ENCODE data around the gene TRIP10.

TRIP10 gene

DNA sequence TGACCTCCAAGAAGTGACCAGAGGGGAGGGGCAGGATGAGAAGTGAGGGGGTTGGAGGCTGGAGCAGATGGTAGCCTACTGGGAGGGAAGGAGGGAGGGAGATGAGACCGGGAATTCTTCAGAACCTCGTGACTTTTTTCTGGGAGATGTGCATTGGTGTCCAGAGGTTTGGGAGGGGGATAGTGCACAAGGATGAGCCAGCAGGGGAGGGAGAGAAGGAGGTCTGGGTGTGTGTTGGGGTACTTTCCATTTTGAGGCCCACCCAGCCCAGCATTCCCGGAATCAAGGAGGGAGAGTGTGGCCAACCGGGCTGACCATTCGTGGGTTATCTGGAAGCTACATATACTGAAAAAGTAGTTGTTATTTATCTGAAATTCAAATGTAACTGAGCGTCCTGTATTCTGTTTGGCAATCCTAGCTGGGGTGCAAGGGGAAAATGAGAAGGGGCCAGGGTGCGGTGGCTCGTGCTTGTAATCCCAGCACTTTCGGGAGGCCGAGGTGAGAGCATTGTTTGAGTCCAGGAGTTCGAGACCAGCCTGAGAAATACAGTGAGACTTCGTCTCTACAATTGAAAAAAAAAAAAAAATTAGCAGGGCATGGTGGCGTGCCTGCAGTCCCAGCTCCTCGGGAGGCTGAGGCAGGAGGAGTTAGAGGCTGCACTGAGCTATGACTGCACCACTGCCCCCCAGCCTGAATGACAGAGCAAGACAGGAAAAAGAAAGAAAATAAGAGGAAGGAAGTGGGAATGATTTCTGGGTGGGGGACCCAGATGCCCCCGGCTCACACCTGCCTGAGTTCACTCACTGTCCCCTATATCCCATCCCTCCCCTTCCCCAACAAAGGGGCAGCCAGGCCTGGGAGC is 14.6 kb upstream of the TRIP10 start:
- Histone ChIP-seq H3K79me2 (ENCODE audit: insufficient read depth, low read depth) (no peaks in the 10 kb centered on the region), H3K36me3 (ENCODE audit: insufficient read depth) (no peaks in the 10 kb centered on the region), H3K27me3 (ENCODE audit: insufficient read depth, low read depth) (no peaks in the 10 kb centered on the region), H3K4me1 (ENCODE audit: low read depth, poor library complexity, severe bottlenecking) (no peaks in the 10 kb centered on the region), H3K27ac (no peak overlapping the region), H3K9ac (no peak overlapping the region), H2AFZ (ENCODE audit: low read depth) (no peak overlapping the region), H4K20me1 (ENCODE audit: insufficient read depth) (no peaks in the 10 kb centered on the region), H3K4me2 (no peak overlapping the region), H3K4me3 (IDR thresholded peaks at IDR 0.05; ENCODE audit: insufficient read depth, low read depth, low read length) (no peak overlapping the region)
- no peak for TF ChIP-seq CTCF (conservative IDR thresholded peaks at IDR 0.05; ENCODE audit: low read depth, low read length)

DNA sequence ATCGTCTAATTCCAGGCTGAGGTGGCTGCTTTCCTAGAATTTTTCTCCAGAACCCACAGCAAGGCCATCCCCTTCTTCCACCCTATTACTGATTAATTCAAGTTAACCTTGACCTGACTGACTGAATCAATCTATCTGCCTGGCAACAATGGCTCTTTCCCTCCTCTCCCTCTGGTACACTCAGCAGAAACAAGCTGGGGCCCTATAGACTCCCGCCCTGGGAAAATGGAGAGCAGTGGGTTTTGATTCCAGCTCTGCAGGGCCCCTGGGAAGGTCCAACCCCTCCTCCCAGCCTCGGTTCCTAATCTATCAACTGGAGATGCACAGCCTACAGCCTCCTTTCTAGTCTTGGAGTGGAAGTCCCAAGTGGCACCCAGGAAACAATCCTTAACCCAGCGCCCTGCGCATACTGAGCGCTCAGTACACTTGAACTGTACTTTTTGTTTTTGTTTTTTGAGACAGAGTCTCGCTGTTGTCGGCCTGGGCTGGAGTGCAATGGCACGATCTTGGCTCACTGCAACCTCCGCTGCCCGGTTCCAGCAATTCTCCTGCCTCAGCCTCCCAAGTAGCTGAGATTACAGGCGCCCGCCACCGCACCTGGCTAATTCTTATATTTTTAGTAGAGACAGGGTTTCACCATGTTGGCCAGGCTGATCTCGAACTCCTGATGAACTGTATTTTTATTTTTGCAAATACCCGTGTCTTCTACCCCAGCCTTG is 13.8 kb upstream of the TRIP10 start:
- Histone ChIP-seq H3K27ac (no peak overlapping the region), H3K4me1 (ENCODE audit: low read depth, poor library complexity, severe bottlenecking) (no peaks in the 10 kb centered on the region), H3K79me2 (ENCODE audit: insufficient read depth, low read depth) (no peaks in the 10 kb centered on the region), H3K4me3 (IDR thresholded peaks at IDR 0.05; ENCODE audit: insufficient read depth, low read depth, low read length) (no peak overlapping the region), H3K27me3 (ENCODE audit: insufficient read depth, low read depth) (no peaks in the 10 kb centered on the region), H3K4me2 (no peak overlapping the region), H4K20me1 (ENCODE audit: insufficient read depth) (no peaks in the 10 kb centered on the region), H2AFZ (ENCODE audit: low read depth) (no peak overlapping the region), H3K9ac (no peak overlapping the region), H3K36me3 (ENCODE audit: insufficient read depth) (no peaks in the 10 kb centered on the region)
- TF ChIP-seq CTCF (conservative IDR thresholded peaks at IDR 0.05; ENCODE audit: low read depth, low read length), result no peak

DNA sequence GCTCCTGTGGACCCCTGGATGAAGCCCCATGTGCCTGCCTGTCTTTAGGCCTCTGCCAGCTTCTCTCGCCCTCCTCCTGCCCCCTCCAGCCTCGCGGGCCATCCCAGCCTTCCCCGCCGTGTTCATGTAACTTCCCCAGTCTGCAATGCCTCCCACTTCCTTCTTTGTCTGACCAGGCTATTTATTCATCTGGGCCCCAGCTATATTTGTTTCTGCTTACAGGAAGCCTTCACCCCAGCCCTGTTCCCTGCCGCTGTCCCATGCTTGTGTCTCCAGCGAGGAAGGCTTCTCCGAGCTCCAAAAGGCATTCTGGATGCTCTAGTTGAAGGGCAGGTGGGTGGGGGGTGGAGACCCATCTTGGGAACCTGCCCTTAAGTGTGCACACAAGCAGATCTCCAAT is 11.1 kb upstream of the TRIP10 start:
- Histone ChIP-seq H3K27ac (no peak overlapping the region), H2AFZ (ENCODE audit: low read depth) (no peak overlapping the region), H3K9ac (no peak overlapping the region)

DNA sequence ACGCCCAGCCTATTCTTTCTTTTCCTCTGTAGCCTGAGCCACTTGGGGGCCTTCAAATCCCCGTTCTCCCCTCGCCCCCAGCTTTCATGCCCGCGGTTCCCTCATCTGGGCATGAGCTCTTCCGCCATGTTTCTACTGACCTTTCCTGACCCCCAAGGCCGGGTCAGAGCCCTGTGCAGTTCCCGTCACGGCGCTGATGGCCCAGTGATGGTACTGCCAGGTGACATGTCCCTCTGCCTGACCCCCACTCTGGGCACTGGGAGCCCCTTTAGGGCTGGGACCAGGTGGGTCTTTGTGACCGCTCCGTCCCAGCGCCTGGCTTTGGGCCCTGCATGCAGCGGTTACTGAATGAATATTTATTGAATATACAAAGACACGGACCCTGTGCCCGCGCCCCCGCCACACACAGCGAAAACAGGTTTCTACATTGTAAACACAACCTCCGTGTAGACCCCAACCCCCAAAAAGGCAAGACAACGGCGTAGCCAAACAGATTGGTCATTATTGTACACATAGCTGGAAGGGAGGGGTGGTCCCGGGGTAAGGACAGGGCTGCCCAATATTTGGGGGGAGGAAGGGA is 9.8 kb upstream of the TRIP10 start:
- no peak for TF ChIP-seq CTCF (conservative IDR thresholded peaks at IDR 0.05; ENCODE audit: low read depth, low read length)
- H4K20me1 ChIP-seq (ENCODE audit: insufficient read depth), result no peaks in the 10 kb centered on the region
- H3K36me3 ChIP-seq (ENCODE audit: insufficient read depth), result no peaks in the 10 kb centered on the region
- H3K79me2 ChIP-seq (ENCODE audit: insufficient read depth, low read depth), result no peaks in the 10 kb centered on the region
- no peaks in the 10 kb centered on the region for H3K4me1 ChIP-seq (ENCODE audit: low read depth, poor library complexity, severe bottlenecking)
- H3K4me2 ChIP-seq, result no peak overlapping the region
- H3K27me3 ChIP-seq (ENCODE audit: insufficient read depth, low read depth), result no peaks in the 10 kb centered on the region
- H3K4me3 ChIP-seq (IDR thresholded peaks at IDR 0.05; ENCODE audit: insufficient read depth, low read depth, low read length), result no peak overlapping the region
- no peak overlapping the region for H2AFZ ChIP-seq (ENCODE audit: low read depth)
- H3K9ac ChIP-seq, result no peak overlapping the region
- H3K27ac ChIP-seq, result no peak overlapping the region

More for the DNA sequence above, 11.1 kb upstream of the TRIP10 start:
- no peaks in the 10 kb centered on the region for H3K4me1 ChIP-seq (ENCODE audit: low read depth, poor library complexity, severe bottlenecking)
- H3K4me3 ChIP-seq (IDR thresholded peaks at IDR 0.05; ENCODE audit: insufficient read depth, low read depth, low read length), result no peak overlapping the region
- no peak overlapping the region for H3K4me2 ChIP-seq
- no peaks in the 10 kb centered on the region for H3K36me3 ChIP-seq (ENCODE audit: insufficient read depth)
- no peaks in the 10 kb centered on the region for H3K79me2 ChIP-seq (ENCODE audit: insufficient read depth, low read depth)
- no peaks in the 10 kb centered on the region for H4K20me1 ChIP-seq (ENCODE audit: insufficient read depth)
- H3K27me3 ChIP-seq (ENCODE audit: insufficient read depth, low read depth), result no peaks in the 10 kb centered on the region
- no peak for TF ChIP-seq CTCF (conservative IDR thresholded peaks at IDR 0.05; ENCODE audit: low read depth, low read length)

All from KMS-11 (cell line).